ENCODE results near the gene C3orf20.

C3orf20 gene

GRCh38 chr3:14819671-14820070 lies 144.7 kb downstream of the C3orf20 start:
- DNase-seq: no peak

DNA sequence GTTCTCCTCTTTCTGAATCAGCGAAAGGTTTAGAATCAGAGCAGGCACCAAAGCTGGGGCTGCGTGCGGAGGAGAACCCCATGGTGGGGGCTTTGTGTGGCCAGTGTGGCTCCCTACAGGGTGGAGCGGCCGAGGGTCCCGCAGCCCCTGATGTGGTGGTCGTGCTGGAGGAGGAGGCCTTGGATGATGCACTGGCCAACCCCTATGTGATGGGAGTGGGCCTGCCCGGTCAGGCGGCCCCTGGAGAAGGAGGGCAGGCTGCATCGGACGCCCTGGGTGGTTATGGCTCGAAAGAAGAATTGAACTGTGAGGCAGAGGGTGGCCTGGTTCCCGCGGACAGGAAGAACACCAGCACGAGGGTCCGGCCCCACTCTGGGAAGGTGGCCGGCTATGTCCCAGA lies 145.2 kb downstream of the C3orf20 start:
- DNase-seq: no peak

DNA sequence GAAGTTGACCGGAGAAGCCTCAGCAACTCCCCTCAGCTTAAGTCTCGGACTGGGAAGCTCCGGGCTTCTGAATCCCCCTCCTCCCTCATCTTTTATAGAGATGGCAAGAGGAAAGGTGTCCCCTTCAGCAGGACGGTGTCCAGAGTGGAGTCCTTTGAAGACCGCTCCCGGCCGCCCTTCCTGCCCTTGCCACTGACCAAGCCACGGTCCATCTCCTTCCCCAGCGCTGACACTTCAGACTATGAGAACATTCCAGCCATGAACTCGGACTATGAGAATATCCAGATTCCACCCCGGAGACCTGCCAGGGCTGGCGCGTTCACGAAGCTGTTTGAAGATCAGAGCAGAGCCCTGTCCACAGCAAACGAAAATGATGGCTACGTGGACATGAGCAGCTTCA lies 146.2 kb downstream of the C3orf20 start:
- DNase-seq: no peak

DNA sequence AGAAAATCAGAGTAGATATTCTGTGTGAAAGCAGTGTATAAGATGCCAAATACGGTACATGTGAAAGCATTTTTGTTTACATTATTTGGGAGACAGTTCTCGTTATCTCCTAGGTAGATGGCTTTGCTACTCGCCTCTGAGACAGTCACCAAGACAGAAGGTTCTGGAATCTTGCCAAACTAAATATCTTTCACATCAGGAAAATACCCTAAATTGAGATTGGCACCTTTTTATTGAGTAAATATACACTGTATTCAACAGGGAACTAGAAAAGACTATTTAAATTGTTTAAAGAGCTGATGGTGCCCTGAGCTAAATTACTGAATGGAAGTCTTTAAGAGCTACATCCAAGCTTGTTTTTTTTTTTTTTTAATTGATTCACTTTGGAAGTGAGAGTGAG lies 147.2 kb downstream of the C3orf20 start:
- no peak for DNase-seq
